Gastroesophageal sphincter (tissue), 4 donors: Measurements from ENCODE around the gene PLEKHN1. TPM values are rescaled to one million over a fixed set of nuclear protein-coding genes. Genes with fewer than 3 reads are reported as not detected.

ENCODE experiments used
- ATAC-seq: fragments of 150-250 bp; one replicate; pipeline ENCODE4 v1.9.1; 2016; ENCODE audit warnings: mild to moderate bottlenecking, moderate library complexity
- H3K27ac ChIP-seq, 4 donors: fragments of 200-600 bp; sonication (generic) in 3 of 4; 1 replicate in 3 of 4; 2 replicates in 1 of 4; pipeline ENCODE4 v1.5.1; 2016 to 2019
- H3K27me3 ChIP-seq: fragments of 200-600 bp; sonication (generic); one replicate; pipeline ENCODE4 v1.5.1; 2019
- H3K36me3 ChIP-seq, 2 donors: fragments of 200-600 bp; sonication (generic); one replicate each; pipeline ENCODE4 v1.5.1; 2019; ENCODE audit warnings: control low read depth in 1 of 2
- H3K4me1 ChIP-seq, 3 donors: fragments of 200-600 bp; sonication (generic); 1 replicate in 2 of 3; 2 replicates in 1 of 3; pipeline ENCODE4 v1.5.1; 2016 to 2019; ENCODE audit warnings: control low read depth in 2 of 3
- H3K4me3 ChIP-seq, 2 donors: fragments of 200-600 bp; sonication (generic); one replicate each; pipeline ENCODE4 v1.5.1; 2019; ENCODE audit warnings: mild to moderate bottlenecking in 1 of 2, moderate library complexity in 1 of 2
- H3K9me3 ChIP-seq, 3 donors: fragments of 200-600 bp; sonication (generic); one replicate each; pipeline ENCODE4 v1.5.1; 2017 to 2019; ENCODE audit warnings: control low read depth in 2 of 3
- EP300 ChIP-seq: sonication (generic); formaldehyde crosslinking; IDR thresholded peaks from one replicate; pipeline ENCODE4 v1.6.1; 2017; ENCODE audit warnings: antibody characterized with exemption, mild to moderate bottlenecking
- POLR2A ChIP-seq, 2 donors: fragments of 450-650 bp; IDR thresholded peaks; one replicate each; pipeline ENCODE4 v1.6.1; 2017; ENCODE audit warnings: antibody characterized with exemption in 2 of 2, mild to moderate bottlenecking in 2 of 2, moderate library complexity in 1 of 2
- POLR2AphosphoS5 ChIP-seq: sonication (generic); formaldehyde crosslinking; IDR thresholded peaks from one replicate; pipeline ENCODE4 v1.6.1; 2017; ENCODE audit warnings: antibody characterized with exemption
- WGBS, 2 donors: methylation state at CpG; one replicate each; pipeline ENCODE4 v1.1.5; 2018; ENCODE audit warnings: low coverage in 1 of 2; 5-methylcytosine and 5-hydroxymethylcytosine counted together
- total RNA-seq, 4 donors: library from RNA; depleted of rRNA; stranded (reverse); fragments of >200 nt; gene quantifications; one replicate each; pipeline ENCODE4 v1.1.0, GENCODE V29; 2016
- TF ChIP-seq, protein P1 (sequence below), 4 experiments: fragments of 200-600 bp in 2 of 4; fragments of 450-650 bp in 2 of 4; sonication (generic) in 1 of 4; IDR thresholded peaks; one replicate each; pipeline ENCODE4 v1.5.1; 2017 to 2019; ENCODE audit warnings: antibody characterized with exemption in 4 of 4, mild to moderate bottlenecking in 2 of 4, moderate library complexity in 2 of 4

The PLEKHN1 gene
- total RNA-seq, 4 donors from 2014 or later, result 0.62 to 2.3 TPM; not detected in 2

DNA sequence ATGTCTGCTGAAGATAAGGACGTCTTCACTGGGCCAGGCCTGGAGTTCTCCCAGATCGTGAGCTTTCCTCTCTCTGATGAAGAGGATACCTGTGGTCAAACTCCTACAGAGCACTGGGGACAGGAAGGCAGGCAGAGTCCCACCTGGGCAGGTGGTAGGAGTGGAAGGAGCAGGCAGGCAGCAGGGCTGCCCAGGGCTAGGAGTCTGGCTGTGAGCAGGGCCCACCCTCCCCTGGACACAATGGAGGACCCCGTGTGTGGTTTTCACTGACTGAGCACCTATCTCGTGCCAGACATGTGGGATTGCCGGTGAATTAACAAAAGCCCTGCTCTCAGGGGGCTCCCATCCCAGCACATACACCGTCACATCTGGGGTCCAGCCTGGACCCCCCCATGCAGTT, 47.4 kb upstream of the PLEKHN1 start:
- Histone ChIP-seq H3K27ac (no peak overlapping the region), H3K4me3 (no peak overlapping the region), H3K36me3 (no peaks in the 10 kb centered on the region), H3K9me3 (no peaks in the 10 kb centered on the region), H3K4me1 (peaks cover 0 to 55% (median 22%) of the 10 kb centered on the region in 3 donors), H3K27me3 (peaks cover 92% of the 10 kb centered on the region)
- no peak for ATAC-seq
- TF ChIP-seq POLR2AphosphoS5, result no peak
- TF ChIP-seq EP300, result no peak
- no peak for TF ChIP-seq POLR2A (IDR thresholded peaks at IDR 0.05)
- TF ChIP-seq, protein P1, sequence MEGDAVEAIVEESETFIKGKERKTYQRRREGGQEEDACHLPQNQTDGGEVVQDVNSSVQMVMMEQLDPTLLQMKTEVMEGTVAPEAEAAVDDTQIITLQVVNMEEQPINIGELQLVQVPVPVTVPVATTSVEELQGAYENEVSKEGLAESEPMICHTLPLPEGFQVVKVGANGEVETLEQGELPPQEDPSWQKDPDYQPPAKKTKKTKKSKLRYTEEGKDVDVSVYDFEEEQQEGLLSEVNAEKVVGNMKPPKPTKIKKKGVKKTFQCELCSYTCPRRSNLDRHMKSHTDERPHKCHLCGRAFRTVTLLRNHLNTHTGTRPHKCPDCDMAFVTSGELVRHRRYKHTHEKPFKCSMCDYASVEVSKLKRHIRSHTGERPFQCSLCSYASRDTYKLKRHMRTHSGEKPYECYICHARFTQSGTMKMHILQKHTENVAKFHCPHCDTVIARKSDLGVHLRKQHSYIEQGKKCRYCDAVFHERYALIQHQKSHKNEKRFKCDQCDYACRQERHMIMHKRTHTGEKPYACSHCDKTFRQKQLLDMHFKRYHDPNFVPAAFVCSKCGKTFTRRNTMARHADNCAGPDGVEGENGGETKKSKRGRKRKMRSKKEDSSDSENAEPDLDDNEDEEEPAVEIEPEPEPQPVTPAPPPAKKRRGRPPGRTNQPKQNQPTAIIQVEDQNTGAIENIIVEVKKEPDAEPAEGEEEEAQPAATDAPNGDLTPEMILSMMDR (IDR thresholded peaks at IDR 0.05), result no peak
- 70 to 100% methylated on average over 1 to 4 of the region's 6 CpGs for WGBS, 2 donors

DNA sequence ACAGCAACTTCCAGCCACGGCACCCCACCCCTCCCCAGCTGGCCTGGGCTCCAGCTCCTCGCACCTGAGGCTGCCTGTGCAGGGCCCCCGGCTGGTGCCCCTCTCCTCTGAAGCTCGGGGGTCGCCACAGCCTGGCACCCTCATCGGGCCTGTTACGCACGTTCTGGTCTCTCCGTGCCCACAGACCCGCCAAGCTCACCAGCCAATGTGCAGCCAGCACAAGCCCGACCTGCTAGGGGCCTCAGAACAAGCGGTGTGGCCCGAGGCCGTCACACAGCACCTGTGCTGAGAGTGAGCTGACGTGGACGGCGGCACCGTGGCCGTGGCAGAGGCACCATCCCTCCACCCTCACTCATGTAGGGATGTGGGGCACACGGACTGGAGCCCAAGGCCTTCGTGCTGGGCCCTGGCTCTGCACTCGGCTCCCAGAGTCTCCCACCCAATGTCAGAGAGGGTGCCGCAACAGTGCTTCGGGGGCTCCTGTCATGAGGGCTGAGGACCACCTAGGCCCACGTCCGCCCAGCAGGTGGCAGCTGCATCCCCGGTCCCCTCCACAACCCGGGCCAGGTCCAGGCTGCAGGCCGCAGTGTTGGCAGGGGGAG, 46.9 kb upstream of the PLEKHN1 start:
- no peak for ATAC-seq
- Histone ChIP-seq H3K27me3 (peaks cover 92% of the 10 kb centered on the region), H3K4me3 (no peak overlapping the region), H3K4me1 (peaks cover 0 to 61% (median 22%) of the 10 kb centered on the region in 3 donors), H3K27ac (no peak overlapping the region), H3K9me3 (no peaks in the 10 kb centered on the region), H3K36me3 (no peaks in the 10 kb centered on the region)
- TF ChIP-seq EP300 (no peak), POLR2A (IDR thresholded peaks at IDR 0.05) (no peak), POLR2AphosphoS5 (no peak)
- TF ChIP-seq, protein P1 (IDR thresholded peaks at IDR 0.05), result no peak
- no CpG with 5 or more reads among the region's 29 CpGs for WGBS, 2 donors

DNA sequence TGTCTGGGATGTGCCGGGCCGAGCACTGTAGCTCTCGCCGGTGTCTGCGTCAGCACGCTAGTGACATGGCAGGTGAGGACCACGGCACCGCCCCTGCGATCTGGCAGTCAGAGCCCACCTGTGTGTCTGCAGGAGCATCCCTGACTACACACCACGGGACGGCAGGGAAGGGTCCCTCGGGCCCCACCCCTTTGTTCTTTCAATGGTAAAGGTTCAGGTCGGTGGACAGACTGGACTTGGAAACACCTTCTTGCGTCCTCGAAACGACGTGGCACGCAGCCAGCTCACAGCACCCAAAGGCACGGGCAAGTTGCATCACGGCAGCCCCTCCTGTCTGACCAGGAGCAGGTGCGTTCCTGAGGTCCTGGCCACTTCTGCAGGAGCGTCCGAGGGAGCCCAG, 46.3 kb upstream of the PLEKHN1 start:
- Histone ChIP-seq H3K9me3 (no peaks in the 10 kb centered on the region), H3K4me1 (peaks cover 0 to 67% (median 28%) of the 10 kb centered on the region in 3 donors), H3K27me3 (peaks cover 97% of the 10 kb centered on the region), H3K27ac (no peak overlapping the region), H3K4me3 (no peak overlapping the region), H3K36me3 (no peaks in the 10 kb centered on the region)
- no peak for ATAC-seq
- WGBS, 2 donors, result no CpG with 5 or more reads among the region's 23 CpGs
- TF ChIP-seq POLR2AphosphoS5 (no peak), POLR2A (IDR thresholded peaks at IDR 0.05) (no peak), EP300 (no peak)
- TF ChIP-seq, protein P1 (IDR thresholded peaks at IDR 0.05), result no peak

DNA sequence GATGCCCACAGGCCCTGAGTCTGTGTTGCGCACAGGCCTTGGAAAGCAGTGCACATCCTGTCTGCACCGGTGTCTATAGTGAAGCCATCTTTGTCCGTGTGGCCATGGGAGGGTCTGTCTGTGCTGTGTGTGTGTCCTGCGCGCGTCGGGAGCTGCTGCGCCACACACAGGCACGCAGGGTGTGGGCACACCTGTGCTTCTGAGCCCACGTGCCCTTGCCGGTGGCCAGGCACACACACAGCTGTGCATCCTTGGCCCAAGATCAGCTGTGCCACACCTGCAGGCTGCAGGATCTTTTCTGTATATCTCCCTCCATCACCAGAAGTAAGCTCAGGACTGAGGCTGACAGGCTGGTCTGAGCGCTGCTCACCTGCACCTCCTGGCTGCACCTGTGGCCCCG, 45.8 kb upstream of the PLEKHN1 start:
- no peaks in the 10 kb centered on the region for H3K36me3 ChIP-seq
- H3K9me3 ChIP-seq, result no peaks in the 10 kb centered on the region
- no peak for ATAC-seq
- no peak overlapping the region for H3K27ac ChIP-seq
- H3K4me3 ChIP-seq, result no peak overlapping the region
- 4% methylated on average over 4 of the region's 13 CpGs; no CpG with 5 or more reads in 1 of the 2 donors for WGBS, 2 donors
- peaks cover 0 to 72% (median 30%) of the 10 kb centered on the region in 3 donors for H3K4me1 ChIP-seq
- H3K27me3 ChIP-seq, result peaks cover 98% of the 10 kb centered on the region
- TF ChIP-seq, protein P1 (IDR thresholded peaks at IDR 0.05), result no peak
- TF ChIP-seq EP300 (no peak), POLR2A (IDR thresholded peaks at IDR 0.05) (no peak), POLR2AphosphoS5 (no peak)
